ENCODE data around the gene TMEM52.

GRCh38 chr1:1926346-1926811 is 7.3 kb upstream of the TMEM52 start:
- no peak for TF ChIP-seq CTCF (IDR thresholded peaks at IDR 0.05)
- TF ChIP-seq POLR2A (IDR thresholded peaks at IDR 0.05), result no peak
